Measurements from ENCODE around the gene LSM12.
"Not testable (repeated sequence)": the region's sequence is repeated elsewhere in the genome, so short reads cannot be mapped to it uniquely, and the experiment has no call there.

The LSM12 gene

DNA sequence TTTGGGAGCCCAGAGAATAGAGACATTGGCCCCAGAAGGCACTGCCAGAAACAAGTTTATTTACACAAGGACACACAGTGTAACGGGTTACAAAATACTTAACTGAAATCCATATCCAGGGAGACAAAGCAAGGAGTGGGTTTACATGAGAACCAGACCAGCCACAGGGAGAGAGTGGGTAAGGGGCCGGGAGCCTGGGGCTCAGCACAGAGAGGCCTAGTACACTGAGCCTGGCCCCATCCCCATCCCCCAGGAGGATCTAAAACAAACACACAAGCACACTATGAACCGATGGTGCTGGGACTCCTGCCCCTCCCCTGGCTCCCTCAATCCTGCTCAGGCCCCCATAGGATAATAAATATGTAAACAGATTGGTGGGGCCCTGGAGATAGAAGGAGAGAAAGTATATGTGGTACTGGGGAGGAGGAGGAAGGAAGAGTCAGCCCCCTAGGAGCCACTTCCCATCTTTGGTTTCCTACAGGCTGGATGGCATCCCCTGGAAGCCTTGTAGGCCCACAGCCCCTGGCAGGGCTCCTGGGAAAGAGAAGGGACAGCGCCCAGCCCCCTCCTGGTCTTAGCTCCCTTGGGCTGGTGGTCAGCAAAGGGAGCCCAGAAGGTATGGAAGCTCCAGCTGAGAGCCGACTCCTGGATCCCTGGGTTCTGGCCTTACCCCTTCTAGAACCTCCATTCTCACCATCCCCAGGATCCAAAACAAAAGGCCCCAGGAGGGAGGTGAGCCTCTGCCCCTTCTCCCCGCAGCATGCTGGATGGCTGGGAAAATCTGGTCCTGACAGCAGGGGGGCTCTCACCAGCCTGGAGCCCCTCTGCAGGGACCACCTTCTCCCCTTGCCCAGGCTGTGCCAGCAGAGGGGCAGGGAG lies 10.5 kb upstream of the LSM12 start:
- no peak for DNase-seq (ENCODE audit: low read depth)

GRCh38 chr17:44075598-44076293 lies 9.3 kb upstream of the LSM12 start:
- no peak for DNase-seq (ENCODE audit: low read depth)

DNA sequence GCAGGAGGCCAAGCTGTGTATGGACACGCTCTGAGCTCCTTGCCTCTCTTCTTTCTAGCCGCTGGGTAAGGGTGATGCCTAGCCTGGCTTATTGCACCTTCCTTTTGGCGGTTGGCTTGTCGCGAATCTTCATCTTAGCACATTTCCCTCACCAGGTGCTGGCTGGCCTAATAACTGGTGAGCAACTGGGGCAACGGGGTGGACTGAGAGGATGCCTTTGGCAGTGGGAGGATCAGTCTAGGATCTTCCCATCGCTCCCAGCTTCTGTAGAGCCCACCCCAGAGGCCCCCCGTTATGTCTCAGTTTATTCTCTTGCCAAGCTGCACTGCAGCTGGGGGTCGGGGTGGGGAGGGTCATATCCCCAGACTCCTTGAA lies 8.4 kb upstream of the LSM12 start:
- no peak for DNase-seq (ENCODE audit: low read depth)

GRCh38 chr17:44074231-44074910 lies 7.9 kb upstream of the LSM12 start:
- DNase-seq (ENCODE audit: low read depth): no peak

- no peak for DNase-seq (ENCODE audit: low read depth)
These were observed 5.3 kb upstream of the LSM12 start for GRCh38 chr17:44071772-44072171.

- peak; percentile 47 for DNase-seq (ENCODE audit: low read depth)
These were observed 4.7 kb upstream of the LSM12 start for GRCh38 chr17:44071198-44071520.

GRCh38 chr17:44070455-44071197 lies 4.2 kb upstream of the LSM12 start, which contains the start of gene G6PC3:
Gene G6PC3 (plus strand): TSS chr17:44070735. CDS start chr17:44070966, 231 bp downstream.
- peak; percentile 82 for DNase-seq (ENCODE audit: low read depth)

GRCh38 chr17:44069974-44070454 lies 3.5 kb upstream of the LSM12 start:
- peak; percentile 6 for DNase-seq (ENCODE audit: low read depth)

- DNase-seq (ENCODE audit: low read depth): no peak
These were observed 1.1 kb upstream of the LSM12 start for GRCh38 chr17:44067545-44067940.

DNA sequence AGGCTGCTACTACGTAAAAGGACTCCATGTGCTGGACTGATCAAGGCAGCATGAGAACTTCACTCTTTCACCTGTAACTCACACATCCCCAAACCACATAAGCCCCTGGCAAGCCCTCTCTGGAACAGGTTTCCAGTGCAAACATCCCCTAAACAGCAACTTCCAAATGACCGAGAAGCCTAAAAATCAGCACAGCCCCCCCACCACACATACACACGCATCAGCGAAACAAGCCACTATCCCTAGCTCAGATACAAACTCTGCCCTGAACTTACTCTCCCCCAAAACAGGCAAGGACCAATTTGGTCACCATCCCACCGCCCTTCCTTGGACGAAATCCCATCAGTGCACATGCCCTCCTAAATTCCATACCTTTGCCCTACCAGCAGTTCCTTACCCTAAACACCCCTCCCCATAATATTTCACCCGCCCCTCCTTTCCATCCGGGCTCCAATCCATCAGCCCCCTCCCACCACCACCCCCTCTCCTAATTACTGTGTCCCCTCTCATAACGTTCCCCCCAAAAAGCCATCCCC lies 735 bp downstream of the LSM12 start:
- DNase-seq (ENCODE audit: low read depth): peak; percentile 3

DNA sequence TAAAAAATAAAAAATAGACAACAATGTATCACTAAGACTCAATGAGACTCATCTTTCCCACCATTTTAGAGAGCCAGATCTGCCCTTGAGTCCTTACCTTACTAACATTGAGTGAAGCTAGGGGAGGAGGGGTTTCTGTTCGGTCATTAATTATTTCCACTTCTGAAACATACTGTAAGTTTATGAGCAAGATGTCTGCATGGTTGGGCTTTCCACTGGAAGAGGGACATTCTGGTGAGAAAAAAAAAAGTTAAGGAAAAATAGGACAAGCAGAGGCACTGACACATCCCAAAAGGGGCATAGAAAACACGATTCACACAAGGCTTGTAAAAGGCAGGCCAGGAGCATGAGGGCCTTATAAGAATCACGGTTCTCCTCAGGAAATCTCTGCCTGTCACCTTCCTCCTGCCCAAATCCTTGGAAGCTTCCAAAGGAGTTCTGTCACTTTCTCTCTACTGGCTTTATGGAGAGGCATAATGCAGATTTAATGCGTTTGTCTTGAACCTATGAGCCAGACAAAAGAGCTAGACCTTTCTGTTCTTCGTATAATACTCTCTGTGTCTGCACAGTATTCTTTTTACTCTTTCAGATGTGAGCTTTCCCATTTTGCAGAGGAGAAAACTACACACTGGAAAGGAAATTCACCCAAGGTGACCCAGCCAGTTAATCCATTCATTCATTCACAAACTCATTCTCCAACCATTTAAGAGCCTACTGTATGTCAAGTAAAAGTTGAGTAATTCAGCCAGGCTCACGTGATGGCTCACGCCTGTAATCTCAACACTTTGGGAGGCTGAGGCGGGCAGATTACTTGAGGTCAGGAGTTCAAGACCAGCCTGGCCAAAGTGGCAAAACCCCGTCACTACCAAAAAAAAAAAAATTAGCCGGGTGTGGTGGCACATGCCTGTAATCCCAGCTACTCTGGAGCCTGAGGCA lies 2.5 kb downstream of the LSM12 start:
- no peak for DNase-seq (ENCODE audit: low read depth)

- DNase-seq (ENCODE audit: low read depth): no peak
These were observed 3.6 kb downstream of the LSM12 start for GRCh38 chr17:44062871-44063270.

DNA sequence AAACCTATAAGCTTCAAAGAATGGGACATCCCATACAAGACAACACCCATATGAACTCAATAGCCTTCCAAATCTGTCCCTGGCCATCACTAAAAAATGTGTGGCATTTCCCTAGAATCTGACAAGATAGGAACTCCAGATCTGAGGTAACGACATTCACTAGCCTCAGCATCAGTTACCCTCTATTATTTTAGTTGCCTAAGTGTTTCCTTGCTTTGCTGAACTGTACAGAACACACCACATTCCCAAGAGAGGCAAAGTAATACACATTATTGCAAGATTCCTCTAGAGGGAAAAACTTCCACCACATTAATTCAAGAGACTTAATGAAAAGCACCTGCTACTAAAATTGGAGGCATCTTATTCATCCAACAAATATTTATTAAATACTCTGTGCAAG lies 5.0 kb downstream of the LSM12 start:
- DNase-seq (ENCODE audit: low read depth): no peak

- DNase-seq (ENCODE audit: low read depth): no peak
These were observed 7.2 kb downstream of the LSM12 start for GRCh38 chr17:44059101-44059892.

DNA sequence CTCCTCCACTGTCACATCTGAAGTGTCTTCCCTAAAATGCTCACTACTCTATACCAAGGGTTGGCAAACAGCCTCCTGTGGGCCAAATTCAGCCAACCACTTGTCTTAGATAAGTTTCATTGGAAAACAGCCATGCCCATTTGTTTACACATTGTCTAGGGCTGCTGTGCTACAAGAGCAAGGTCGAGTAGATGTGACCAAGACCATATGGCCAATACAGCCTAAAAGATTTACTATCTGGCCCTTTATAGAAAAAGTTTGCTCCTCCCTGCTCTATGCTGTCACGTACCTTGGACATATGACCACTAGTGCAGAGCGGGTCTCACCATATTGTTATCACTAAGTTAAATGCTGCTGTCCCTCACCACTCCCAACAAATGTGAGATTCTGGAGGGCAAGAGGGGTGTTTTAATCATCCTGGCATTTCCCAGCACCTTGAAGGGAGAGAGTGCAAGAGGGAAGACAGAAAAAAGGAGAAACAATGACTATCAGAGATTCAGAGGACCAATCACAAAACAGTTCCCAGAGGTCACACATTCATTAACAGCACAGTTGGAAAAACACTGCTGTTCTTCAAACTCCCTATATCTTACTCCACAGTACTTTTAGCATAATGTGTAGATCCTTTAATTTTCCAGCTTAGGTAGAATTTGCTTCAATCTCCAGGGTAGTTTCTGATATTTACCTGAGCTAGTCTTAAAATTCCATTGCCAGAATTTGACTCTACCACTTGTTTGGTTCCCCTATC lies 13.2 kb downstream of the LSM12 start:
- no peak for DNase-seq (ENCODE audit: low read depth)

- no peak for DNase-seq (ENCODE audit: low read depth)
These were observed 17.0 kb downstream of the LSM12 start for GRCh38 chr17:44049294-44050060.

DNA sequence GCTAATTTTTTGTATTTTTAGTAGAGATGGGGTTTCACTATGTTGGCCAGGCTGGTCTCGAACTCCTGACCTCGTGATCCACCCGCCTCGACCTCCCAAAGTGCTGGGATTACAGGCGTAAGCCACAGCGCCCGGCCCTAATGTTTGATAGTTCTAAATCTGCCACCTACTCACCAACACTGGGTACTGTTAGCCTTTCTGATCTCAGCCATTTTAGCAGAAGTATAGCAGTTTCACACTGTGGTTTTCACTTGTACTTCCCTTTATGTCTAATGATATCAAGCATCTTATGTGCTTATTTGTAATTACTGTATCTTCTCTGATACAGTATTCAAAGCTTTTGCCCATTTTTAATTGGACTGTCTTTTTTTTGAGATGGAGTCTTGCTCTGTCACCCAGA lies 19.6 kb downstream of the LSM12 start:
- DNase-seq (ENCODE audit: low read depth): not testable (repeated sequence)

- DNase-seq (ENCODE audit: low read depth): no peak
These were observed 21.0 kb downstream of the LSM12 start for GRCh38 chr17:44045486-44045885.
